ENCODE data around the gene CASKIN2. TPM values are rescaled to one million over a fixed set of nuclear protein-coding genes. Genes with fewer than 3 reads are reported as not detected.

CASKIN2 gene
- total RNA-seq, 1 donor from 2014 or later = 42.3 TPM

- Mint-ChIP-seq H3K27me3 (ENCODE audit: low read depth) (no peaks in the 10 kb centered on the region), H3K27ac (ENCODE audit: unreplicated experiment) (no peak overlapping the region)
- no peak for DNase-seq (ENCODE audit: low read depth, low spot score)
Observed at GRCh38 chr17:75503337-75503950, 11.9 kb downstream of the CASKIN2 start.

GRCh38 chr17:75502721-75503329, 12.5 kb downstream of the CASKIN2 start:
- peaks cover 3% of the 10 kb centered on the region for H3K36me3 Mint-ChIP-seq (ENCODE audit: low read depth)
- H3K4me3 Mint-ChIP-seq = no peak overlapping the region

More at GRCh38 chr17:75503337-75503950, 11.9 kb downstream of the CASKIN2 start:
- TF ChIP-seq CTCF (conservative IDR thresholded peaks at IDR 0.05) = no peak
- H3K4me3 Mint-ChIP-seq = no peak overlapping the region
- peaks cover 3% of the 10 kb centered on the region for H3K36me3 Mint-ChIP-seq (ENCODE audit: low read depth)
- H3K9me3 Mint-ChIP-seq = no peaks in the 10 kb centered on the region
- peaks cover 10% of the 10 kb centered on the region for H3K4me1 Mint-ChIP-seq

GRCh38 chr17:75502072-75502720, 13.1 kb downstream of the CASKIN2 start:
- Mint-ChIP-seq H3K9me3 (no peaks in the 10 kb centered on the region), H3K4me1 (peaks cover 2% of the 10 kb centered on the region), H3K27me3 (ENCODE audit: low read depth) (no peaks in the 10 kb centered on the region), H3K36me3 (ENCODE audit: low read depth) (peaks cover 6% of the 10 kb centered on the region), H3K27ac (ENCODE audit: unreplicated experiment) (no peak overlapping the region), H3K4me3 (no peak overlapping the region)
- DNase-seq (ENCODE audit: low read depth, low spot score) = no peak
- no peak for TF ChIP-seq CTCF (conservative IDR thresholded peaks at IDR 0.05)

More at GRCh38 chr17:75502721-75503329, 12.5 kb downstream of the CASKIN2 start:
- TF ChIP-seq CTCF (conservative IDR thresholded peaks at IDR 0.05) = no peak
- Mint-ChIP-seq H3K27ac (ENCODE audit: unreplicated experiment) (no peak overlapping the region), H3K9me3 (no peaks in the 10 kb centered on the region), H3K27me3 (ENCODE audit: low read depth) (no peaks in the 10 kb centered on the region), H3K4me1 (peaks cover 6% of the 10 kb centered on the region)
- no peak for DNase-seq (ENCODE audit: low read depth, low spot score)

GRCh38 chr17:75501378-75502071, 13.8 kb downstream of the CASKIN2 start:
- peaks cover 6% of the 10 kb centered on the region for H3K36me3 Mint-ChIP-seq (ENCODE audit: low read depth)
- H3K4me3 Mint-ChIP-seq = no peak overlapping the region
- no peaks in the 10 kb centered on the region for H3K27me3 Mint-ChIP-seq (ENCODE audit: low read depth)
- no peaks in the 10 kb centered on the region for H3K4me1 Mint-ChIP-seq
- no peak for DNase-seq (ENCODE audit: low read depth, low spot score)
- no peak for TF ChIP-seq CTCF (conservative IDR thresholded peaks at IDR 0.05)
- no peaks in the 10 kb centered on the region for H3K9me3 Mint-ChIP-seq
- H3K27ac Mint-ChIP-seq (ENCODE audit: unreplicated experiment) = peak overlapping the region; percentile 27

- no peaks in the 10 kb centered on the region for H3K4me1 Mint-ChIP-seq
- TF ChIP-seq CTCF (conservative IDR thresholded peaks at IDR 0.05) = no peak
- no peaks in the 10 kb centered on the region for H3K27me3 Mint-ChIP-seq (ENCODE audit: low read depth)
- H3K9me3 Mint-ChIP-seq = no peaks in the 10 kb centered on the region
- H3K4me3 Mint-ChIP-seq = no peak overlapping the region
- no peak overlapping the region for H3K27ac Mint-ChIP-seq (ENCODE audit: unreplicated experiment)
- no peak for DNase-seq (ENCODE audit: low read depth, low spot score)
- peaks cover 3% of the 10 kb centered on the region for H3K36me3 Mint-ChIP-seq (ENCODE audit: low read depth)
Observed at GRCh38 chr17:75500419-75501216, 14.7 kb downstream of the CASKIN2 start.

Data from neural crest cell (in vitro differentiated cells).